ENCODE data around the gene SYNDIG1.

SYNDIG1 gene

DNA sequence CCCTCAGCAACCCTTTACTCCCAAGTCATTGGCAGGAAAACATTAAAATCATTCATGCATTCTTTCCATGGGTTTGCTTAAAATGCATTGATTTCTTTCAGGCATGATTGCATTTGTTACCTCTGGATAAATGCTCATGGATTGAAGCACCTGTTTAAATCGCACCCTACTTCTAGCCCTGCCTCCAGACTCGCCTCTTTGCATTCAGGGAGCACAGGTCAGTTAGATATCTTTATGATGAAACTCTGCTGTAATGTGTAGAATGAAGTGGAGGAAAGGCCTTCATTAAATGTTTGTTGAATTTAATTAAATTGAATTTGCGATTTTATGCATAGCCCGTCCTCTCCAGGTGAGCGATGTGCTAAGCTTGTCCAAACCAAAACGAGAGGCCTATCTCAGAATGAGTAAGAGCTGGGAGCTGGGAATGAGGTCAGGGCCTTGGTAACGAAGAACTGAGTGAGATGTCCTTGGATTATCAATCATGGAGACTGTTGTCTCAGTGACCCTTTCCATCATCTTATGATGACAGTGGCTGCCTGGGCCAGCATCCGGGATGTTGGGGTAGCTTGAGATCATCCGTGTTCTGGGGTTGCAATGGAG is 210.1 kb downstream of the SYNDIG1 start:
- DNase-seq = no peak

GRCh38 chr20:24681634-24682495 is 212.4 kb downstream of the SYNDIG1 start:
- DNase-seq = no peak

GRCh38 chr20:24682496-24682985 is 213.1 kb downstream of the SYNDIG1 start:
- DNase-seq = no peak

GRCh38 chr20:24683676-24684075 is 214.2 kb downstream of the SYNDIG1 start:
- DNase-seq = no peak

- no peak for DNase-seq
These were observed 215.0 kb downstream of the SYNDIG1 start for GRCh38 chr20:24684421-24684871.

DNA sequence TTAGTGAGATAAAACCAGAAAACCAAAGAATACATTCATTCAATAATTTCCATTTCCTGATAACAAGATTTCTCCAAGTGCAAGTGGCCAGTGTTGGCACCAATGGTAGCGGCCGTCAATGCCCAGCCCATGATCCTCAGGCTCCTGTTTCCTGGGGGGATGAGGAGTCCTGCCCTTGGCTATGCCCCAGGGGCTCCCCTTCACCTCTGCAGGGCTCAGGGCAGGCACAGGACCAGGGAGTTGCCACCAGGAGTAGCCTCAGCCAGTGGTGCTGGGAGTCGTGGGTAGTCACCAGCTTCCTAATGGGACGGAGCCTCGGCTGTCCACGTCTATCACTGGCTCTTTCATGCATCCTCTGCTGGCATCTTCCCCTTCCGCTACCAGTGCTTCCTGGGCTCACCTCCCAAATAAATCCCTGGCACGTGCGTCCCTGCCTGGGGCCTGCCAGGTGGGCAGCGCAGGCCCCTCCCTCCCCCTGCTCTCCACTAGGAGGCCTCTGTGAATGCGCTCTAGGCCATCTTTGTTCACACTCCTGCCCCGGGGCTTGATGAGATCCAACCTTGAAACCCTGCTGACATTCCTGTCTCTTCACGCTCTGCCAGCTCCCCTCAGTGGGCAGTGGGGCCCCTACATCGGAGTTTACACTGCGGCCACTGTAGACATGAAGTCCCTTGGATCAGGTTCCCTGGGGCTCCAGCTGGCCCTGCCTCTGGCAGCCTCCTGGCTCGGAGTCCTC is 215.7 kb downstream of the SYNDIG1 start:
- no peak for DNase-seq

DNA sequence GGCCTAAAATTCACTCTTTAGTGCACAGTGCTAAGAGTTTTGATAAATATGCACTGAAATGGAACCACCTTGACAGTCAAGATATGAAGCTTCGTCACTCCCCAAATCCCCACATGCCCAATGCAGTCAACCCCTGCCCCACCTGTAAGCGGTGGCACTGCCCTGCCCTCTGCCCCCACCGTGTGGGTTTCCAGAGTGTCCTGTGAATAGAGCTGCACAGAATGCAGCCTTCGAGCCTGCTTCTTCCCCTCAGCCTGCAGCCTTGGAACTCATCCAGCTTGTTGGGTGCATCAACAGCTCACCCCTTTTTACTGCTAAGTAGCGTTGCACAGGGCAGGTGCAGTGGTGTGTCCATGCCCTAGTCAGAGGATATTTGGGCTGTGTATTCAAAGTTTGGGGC is 216.3 kb downstream of the SYNDIG1 start:
- no peak for DNase-seq

- no peak for DNase-seq
These were observed 216.7 kb downstream of the SYNDIG1 start for GRCh38 chr20:24686156-24686555.

- DNase-seq = no peak
These were observed 221.0 kb downstream of the SYNDIG1 start for GRCh38 chr20:24690408-24690807.

DNA sequence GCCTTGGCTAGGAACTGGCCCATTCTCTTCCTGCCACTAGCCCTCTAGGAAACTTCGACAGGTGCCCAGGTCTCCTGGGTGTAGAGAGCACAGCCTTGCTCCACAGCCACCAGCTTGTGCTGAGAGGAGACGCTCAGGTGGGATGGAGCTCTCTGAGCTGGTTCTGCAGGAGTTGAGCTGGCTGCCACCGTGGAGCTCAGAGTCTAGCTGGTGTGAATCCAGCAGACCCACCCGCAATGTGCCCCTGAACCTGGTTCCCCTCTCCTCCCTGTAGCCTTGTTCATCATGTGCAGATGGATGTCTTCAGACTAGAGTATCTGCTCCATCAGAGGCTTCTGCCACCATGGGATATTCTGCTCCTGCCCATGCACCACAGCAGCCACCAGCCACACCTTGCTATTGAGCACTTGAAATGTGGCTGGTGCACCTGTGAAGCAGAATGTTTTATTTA is 222.5 kb downstream of the SYNDIG1 start:
- no peak for DNase-seq

DNA sequence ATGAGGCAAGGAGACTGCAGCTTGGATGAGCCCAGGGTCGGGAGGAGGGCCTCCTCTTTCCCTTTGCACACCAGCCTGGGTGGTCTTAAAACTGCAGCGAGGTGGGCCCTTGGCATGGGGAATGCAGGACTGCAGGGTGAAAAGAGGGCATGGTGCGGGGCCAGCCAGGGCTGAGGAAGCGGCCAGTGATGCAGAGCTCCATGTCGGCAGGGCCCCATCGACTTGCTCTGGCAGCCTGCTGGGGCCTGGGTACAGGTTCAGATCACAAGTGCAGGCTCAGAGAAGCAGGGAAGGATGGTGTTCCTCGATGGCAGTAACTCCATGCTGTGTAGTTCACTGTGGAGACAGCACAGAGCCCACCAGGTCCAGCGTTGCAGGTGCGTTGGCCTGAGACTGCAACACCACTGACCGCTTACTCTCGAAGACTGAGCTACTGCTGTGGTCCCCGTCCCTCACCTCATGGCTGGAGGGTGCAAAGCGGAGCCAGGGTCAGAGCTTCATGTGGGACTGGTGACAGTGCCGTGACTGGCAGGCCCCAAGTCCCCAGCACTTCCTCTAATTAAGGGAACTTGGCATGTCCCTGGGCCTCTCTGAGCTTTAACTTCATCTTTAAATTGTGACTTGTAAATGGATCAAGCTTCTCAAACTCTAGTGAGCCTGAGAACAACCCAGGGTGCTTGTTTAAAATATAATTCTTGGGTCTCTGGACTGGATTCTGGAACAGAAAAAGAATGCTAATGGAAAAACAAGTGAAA is 223.2 kb downstream of the SYNDIG1 start:
- DNase-seq = no peak

GRCh38 chr20:24693466-24694156 is 224.2 kb downstream of the SYNDIG1 start:
- DNase-seq = no peak

DNA sequence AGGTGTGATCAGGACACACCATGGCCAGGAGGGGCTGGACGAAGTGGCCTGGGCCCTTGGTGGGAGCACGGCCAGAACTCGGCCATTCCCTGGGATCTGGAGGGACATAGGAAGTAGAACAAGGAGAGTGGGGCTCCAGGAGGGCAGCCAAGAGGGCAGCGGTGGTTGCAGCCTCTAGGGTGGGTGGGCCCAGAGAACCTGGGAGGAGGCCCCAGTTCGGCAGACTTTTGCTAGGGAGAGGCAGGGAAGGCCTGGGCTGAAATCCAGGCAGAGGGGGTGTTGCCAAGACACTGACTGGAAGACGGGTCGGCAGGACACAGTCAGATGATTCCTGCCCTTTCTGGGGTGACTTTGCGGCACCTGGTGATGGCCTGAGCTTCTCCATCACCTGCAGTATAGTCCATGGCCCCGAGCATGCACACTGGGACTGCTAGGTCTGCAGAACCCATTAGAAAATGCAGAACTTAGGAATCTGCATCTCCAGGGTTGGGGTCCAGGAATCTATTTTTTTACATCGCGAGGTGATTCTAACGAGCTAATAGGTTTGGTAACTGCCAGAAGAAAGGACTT is 224.8 kb downstream of the SYNDIG1 start:
- DNase-seq = no peak

- DNase-seq = no peak
These were observed 225.5 kb downstream of the SYNDIG1 start for GRCh38 chr20:24694727-24695528.

GRCh38 chr20:24695529-24696225 is 226.2 kb downstream of the SYNDIG1 start:
- DNase-seq = no peak

DNA sequence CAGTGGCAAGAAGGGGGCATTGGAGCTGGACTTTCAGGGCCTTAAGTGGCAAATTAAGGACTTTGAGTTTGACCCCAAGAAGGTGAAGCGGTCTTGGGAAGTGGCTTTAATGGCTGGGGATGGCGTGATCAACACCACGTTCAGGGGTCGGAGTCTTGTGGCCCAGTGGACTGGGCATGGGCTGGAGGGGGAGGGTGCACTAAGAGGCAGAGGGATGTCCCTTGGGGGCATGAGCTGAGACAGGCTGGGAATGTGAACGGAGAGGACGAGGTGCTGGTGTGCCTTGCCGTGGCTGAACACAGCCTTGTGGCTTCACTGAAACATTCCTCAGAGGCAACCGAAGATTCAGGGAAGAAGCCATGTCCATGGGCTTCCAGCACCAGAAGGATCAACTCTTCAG is 227.0 kb downstream of the SYNDIG1 start:
- no peak for DNase-seq

DNA sequence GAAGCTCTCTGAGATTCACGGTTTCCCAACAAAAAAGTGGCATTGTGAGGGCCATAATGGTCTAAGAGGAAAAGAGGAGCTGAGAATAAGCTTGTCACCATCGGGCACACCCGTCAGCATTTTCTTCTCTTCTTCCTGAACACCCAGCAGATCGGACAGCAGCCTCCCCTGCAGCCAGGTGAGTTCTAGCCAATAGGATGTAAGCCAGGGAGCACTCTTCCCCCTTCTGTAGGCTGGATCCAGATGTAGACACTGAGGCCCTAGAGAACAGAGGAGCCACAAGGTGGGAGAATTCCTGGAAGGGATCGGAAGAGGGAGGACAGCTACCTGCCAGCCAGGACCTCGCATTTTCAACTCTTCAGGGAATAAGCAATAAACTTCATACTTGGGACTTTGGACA is 228.0 kb downstream of the SYNDIG1 start:
- no peak for DNase-seq

DNA sequence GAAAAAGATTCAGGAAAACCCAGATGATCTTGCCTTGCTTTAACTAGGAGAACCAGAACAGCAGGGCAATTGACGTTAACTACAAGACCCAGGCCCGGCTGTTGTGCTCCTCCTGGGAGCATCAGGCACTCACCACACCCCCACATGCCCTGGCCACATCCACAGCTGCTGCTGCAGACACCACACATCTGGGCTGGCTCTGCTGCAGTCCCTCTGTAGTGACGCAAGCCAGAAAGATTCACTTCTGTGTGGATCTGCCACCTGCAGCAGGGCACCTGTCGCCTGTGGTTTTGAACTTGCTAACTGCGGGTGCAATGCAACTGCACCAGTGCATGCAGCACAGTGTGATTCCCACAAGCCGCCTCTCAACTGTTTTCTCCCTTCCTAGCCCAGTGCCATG is 228.8 kb downstream of the SYNDIG1 start:
- DNase-seq = no peak

DNA sequence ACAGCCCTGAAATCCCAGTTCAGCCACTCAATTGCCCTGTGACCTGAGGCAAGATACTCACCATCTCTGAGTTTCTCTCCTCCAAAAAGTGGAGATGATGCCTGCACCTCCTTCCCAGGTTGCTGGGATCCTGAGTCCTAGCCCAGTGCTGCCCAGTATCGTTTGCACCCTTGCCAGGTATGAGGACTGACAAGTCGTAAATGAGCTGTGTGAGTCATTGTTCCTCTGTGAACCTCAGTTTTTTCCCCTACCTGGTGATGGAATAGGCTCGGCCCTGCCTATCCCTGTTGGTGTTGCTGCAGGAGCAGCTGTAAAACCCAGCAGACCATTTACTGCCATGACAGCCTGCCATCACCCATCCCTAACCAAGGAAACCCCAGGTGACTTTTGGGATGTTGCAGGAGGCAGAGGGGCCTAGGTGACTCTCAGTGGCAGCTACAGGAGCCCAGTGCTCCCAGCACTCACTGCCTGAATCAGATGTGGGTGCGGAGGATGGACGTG is 229.3 kb downstream of the SYNDIG1 start:
- DNase-seq = no peak

All from activated naive CD4-positive, alpha-beta T cell treated with anti-CD3 and anti-CD28 coated beads, Interleukin-2, amount 50 U/mL, for 16 hours (primary cell).